HG03064 (cell line): ENCODE data around the gene NOP9.
"Not testable (repeated sequence)": the region's sequence is repeated elsewhere in the genome, so short reads cannot be mapped to it uniquely, and the experiment has no call there.

Experiments
- ATAC-seq: cut with Tn5 transposase; IDR thresholded peaks from one replicate; pipeline ENCODE4 v1.9.1; 2021; ENCODE audit warnings: low read depth; ENCODE audit not compliant: unreplicated experiment

Gene NOP9

DNA sequence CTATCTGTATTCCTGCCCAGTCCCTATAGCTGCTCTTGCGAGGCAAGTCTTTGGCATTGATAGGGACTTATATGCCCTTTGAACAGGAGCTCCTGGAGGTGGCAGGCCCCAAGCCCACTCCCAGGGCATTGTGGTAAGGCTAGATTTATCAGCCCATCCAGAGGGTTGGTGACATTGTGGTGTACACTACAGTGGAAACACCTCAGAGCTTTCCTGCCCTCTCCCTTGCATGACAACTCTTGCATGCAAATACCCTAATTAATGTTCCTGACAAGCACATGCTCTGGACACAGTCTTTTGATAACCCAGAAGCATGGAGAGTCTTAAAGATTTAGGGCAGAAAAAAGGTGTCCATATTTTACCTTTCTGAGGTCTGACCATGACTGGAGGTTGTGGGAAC lies 41.0 kb downstream of the NOP9 start:
- ATAC-seq, result no peak

DNA sequence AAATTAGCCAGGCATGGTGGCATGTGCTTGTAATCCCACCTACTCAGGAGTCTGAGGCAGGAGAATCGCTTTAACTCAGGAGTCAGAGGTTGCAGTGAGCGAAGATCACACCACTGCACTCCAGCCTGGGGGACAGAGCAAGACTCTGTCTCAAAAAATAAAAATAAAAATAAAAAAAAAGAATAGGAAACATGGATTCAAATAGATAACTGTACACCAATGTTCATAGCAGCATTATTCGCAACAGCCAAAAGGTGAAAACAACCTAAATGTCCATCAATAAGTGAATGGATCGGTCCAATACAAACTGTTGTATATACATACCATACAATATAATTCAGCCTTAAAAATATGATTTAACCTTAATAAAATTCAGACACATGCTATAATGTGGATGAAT lies 43.2 kb downstream of the NOP9 start:
- no peak for ATAC-seq

DNA sequence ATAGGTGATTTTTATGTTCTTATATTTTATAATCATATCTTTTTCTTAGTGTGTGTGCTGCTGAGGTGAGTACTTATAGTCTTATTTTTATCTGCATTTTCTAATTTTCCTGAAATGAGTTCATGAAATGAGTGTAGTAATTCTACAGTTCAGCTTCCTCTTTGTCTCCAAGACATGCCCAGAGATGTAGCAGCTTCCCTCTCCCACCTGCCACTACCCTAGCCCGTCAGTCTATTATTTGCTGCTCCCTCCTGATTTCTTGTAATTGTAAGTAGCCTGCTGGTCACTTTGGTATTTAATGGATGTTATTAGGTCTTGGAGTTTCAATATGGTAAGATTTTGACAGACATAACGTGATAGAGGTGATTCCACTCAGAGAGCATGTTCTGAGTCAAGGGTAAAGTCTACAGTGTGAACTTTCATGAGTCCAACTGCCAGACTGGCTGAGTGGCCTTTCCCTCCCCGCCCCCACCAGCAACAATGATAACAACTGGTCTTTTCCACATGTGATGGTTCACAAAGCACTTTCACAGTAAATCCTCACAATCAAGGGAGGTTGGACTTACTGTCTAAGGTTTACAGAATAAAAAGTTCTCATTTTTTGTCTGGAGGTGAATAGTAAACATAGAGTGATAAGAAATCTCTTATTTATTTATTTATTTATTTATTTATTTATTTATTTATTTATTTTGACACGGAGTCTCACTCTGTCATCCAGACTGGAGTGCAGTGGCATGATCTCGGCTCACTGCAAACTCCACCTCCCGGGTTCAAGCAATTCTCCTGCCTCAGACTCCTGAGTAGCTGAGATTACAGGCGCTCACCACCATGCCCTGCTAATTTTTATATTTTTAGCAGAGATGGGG lies 44.4 kb downstream of the NOP9 start:
- ATAC-seq, result no peak

DNA sequence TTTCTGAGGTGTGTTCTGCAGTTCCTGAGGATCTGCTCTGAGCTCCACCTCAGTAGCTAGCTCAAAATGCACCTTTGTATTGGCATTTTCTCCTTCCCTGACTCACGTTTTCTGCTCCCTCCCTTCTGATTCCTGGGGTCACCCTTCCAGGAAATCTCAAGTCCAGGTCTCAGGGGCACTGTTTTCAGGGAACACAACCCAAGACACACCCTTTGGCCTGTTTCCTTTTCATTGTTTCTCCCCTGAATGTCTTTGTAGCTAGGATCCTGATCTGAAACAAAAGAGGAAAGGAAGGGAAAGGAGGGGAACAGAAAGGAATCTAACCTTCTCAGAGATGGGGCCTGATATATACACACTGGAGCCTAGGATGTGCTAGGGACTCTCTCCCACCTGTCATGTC lies 47.5 kb downstream of the NOP9 start:
- no peak for ATAC-seq

DNA sequence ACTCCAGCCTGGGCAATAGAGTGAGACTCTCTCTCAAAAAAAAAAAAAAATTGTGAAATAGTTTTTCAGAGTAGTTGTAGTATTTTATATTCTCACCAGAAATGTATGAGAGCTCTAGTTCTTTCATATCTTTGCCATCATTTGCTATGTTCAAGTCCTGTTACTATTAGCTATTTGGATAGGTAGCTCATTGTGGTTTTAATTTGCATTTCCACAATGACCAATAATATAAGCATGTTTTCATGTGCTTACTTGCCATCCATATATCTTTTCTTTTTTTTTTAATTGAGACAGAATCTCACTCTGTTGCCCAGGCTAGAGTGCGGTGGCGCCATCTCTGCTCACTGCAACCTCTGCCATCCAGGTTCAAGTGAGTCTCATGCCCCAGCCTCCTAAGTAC lies 48.5 kb downstream of the NOP9 start:
- no peak for ATAC-seq

DNA sequence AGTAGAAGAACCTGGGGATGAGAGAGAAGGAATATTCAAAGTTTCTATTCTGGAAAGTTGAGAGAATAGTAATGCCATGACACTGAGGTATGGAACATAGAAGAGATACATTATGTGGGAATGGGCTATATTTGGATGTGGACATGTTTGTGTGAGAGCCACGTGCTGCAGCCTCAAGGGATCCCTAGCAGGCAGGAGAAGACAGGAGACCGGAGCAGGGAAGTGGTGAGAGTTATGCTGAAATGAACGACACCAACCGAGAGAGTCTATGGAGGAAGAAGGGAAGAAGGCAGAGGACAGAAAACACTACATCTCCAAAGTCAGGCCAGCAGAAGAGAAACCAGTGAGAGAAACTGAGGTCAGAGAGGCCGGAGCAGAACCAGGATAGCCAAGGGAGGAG lies 50.1 kb downstream of the NOP9 start:
- ATAC-seq, result no peak

DNA sequence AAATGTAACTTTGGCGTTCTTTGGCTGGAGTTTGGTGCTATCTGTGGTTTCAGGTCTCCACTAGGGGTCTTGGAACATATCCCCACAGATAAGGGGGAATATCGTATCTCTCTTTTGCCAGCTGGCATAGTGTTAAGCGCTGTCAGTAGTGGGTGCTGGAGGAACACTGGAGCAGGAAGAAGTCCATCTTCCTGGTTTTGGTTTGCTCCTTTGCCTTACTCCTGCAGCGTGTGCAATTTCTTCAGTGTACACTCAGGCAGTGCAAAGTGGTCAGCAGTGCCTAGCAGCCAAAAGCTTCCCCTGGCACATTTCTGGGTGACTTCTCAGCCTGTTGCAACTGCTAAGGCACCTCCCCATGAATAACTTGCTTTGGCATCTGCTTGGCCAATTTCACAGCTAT lies 51.9 kb downstream of the NOP9 start:
- ATAC-seq, result no peak

DNA sequence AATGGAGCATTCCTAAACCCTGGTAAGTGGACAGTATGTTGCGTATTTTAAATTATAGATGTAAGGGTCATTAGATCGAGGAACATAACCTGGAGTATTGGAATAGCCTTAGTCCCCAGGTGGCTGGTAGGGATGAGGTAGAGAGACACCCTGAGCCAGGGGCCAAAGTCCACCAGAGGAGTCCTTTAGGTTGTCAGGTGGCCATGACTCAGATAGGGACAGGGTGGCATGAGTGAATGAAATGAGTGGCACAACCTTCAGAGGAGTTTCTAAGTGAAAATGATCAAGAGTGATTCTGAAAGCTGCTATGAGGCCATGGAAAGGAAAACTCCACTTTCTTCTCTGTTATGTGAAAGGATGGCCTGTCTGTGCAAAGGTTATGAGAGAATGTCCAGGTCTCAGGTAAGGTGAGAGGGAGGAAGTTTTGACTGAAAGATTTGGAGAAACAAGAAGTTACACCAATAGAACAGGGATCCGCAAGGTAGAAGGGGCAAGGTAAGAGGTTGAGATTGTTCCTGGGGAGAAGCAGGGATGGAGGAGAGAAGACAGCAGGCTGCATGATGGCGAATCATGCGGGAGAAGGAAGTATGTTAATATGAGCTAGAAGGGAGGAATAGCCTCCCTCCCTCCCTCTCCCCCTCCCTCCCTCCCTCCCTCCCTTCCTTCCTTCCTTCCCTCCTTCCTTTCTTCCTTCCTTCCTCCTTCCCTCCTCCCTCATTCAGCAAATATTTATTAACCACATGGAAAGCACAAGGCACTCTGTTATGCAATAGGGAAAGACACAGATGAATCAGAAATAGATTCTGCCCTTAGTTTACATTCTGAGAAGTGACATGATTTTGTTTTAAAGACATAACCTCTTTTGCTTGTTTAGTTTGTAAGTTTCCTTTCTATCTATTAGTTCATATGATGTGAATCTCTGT lies 54.2 kb downstream of the NOP9 start:
- no peak for ATAC-seq

DNA sequence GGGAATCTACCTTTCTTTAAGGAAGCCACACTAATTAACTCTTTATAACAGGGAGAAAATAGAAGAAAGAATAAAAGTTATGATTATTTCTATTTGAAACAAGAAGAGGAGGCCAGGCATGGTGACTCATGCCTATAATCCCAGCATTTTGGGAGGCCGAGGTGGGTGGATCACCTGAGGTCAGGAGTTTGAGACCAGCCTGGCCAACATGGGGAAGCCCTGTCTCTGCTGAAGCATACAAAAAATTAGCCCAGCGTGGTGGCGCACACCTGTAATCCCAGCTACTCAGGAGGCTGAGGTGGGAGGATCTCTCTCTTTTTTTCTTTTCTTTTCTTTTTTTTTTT lies 54.8 kb downstream of the NOP9 start:
- not testable (repeated sequence) for ATAC-seq

DNA sequence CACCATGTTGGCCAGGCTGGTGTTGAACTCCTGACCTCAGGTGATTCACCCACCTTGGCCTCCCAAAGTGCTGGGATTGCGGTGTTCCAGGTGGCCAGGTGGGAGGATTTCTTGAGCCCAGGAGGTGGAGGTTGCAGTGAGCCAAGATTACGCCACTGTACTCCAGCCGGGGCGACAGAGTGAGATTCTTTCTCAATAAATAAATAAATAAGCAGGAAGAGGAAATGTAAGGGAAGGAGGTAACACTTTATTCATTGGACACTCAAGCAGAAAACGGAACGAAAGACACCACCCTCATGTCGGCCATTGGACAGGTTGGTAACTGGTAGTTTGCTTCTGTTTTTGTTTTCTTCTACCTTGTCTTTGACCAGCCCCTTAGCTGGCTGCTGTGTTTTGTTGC lies 55.4 kb downstream of the NOP9 start:
- no peak for ATAC-seq

DNA sequence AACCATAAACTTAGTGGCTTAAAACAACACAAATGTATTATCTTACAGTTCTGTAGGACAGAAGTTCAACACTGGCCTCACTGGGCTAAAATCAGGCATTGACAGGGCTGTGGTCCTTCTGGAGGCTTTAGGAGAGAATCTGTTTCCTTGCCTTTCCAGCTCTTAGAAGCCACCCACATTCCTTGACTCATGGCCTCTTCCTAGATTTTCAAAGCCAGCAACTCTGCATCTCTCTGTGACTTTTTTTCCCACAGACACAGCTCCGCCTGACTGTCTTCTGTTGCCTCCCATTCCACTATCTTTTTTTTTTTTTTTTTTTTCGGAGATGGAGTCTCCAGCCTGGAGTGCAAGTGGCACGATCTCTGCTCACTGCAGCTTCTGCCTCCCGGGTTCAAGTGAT lies 56.6 kb downstream of the NOP9 start:
- ATAC-seq, result no peak
